Prostate gland (tissue), 2 donors: Measurements from ENCODE around the gene ADAMTS2.

ENCODE experiments used
- POLR2A ChIP-seq: fragments of 450-650 bp; IDR thresholded peaks from one replicate; pipeline ENCODE4 v1.6.1; 2016; ENCODE audit warnings: antibody characterized with exemption, mild to moderate bottlenecking
- POLR2AphosphoS5 ChIP-seq: sonication (generic); formaldehyde crosslinking; IDR thresholded peaks from one replicate; pipeline ENCODE4 v1.6.1; 2017; ENCODE audit warnings: antibody characterized with exemption
- TF ChIP-seq, protein P1 (sequence below), 4 experiments: fragments of 200-600 bp in 2 of 4; fragments of 450-650 bp in 2 of 4; sonication (generic) in 2 of 4; IDR thresholded peaks; 1 replicate in 3 of 4; 2 replicates in 1 of 4; pipeline ENCODE4 v1.5.1; 2016 to 2019; ENCODE audit warnings: antibody characterized with exemption in 4 of 4, mild to moderate bottlenecking in 2 of 4, moderate library complexity in 2 of 4

GRCh38 chr5:179270581-179271427, 74.5 kb downstream of the ADAMTS2 start:
- TF ChIP-seq, protein P1, sequence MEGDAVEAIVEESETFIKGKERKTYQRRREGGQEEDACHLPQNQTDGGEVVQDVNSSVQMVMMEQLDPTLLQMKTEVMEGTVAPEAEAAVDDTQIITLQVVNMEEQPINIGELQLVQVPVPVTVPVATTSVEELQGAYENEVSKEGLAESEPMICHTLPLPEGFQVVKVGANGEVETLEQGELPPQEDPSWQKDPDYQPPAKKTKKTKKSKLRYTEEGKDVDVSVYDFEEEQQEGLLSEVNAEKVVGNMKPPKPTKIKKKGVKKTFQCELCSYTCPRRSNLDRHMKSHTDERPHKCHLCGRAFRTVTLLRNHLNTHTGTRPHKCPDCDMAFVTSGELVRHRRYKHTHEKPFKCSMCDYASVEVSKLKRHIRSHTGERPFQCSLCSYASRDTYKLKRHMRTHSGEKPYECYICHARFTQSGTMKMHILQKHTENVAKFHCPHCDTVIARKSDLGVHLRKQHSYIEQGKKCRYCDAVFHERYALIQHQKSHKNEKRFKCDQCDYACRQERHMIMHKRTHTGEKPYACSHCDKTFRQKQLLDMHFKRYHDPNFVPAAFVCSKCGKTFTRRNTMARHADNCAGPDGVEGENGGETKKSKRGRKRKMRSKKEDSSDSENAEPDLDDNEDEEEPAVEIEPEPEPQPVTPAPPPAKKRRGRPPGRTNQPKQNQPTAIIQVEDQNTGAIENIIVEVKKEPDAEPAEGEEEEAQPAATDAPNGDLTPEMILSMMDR (IDR thresholded peaks at IDR 0.05), result no peak
- no peak for TF ChIP-seq POLR2A
- TF ChIP-seq POLR2AphosphoS5, result no peak
